GM18909 (cell line): Measurements from ENCODE around the gene RPS6KA2.

Experiments
- ATAC-seq: cut with Tn5 transposase; IDR thresholded peaks from one replicate; pipeline ENCODE4 v1.9.1; 2021; ENCODE audit warnings: mild to moderate bottlenecking; ENCODE audit not compliant: unreplicated experiment, poor library complexity

The RPS6KA2 gene

DNA sequence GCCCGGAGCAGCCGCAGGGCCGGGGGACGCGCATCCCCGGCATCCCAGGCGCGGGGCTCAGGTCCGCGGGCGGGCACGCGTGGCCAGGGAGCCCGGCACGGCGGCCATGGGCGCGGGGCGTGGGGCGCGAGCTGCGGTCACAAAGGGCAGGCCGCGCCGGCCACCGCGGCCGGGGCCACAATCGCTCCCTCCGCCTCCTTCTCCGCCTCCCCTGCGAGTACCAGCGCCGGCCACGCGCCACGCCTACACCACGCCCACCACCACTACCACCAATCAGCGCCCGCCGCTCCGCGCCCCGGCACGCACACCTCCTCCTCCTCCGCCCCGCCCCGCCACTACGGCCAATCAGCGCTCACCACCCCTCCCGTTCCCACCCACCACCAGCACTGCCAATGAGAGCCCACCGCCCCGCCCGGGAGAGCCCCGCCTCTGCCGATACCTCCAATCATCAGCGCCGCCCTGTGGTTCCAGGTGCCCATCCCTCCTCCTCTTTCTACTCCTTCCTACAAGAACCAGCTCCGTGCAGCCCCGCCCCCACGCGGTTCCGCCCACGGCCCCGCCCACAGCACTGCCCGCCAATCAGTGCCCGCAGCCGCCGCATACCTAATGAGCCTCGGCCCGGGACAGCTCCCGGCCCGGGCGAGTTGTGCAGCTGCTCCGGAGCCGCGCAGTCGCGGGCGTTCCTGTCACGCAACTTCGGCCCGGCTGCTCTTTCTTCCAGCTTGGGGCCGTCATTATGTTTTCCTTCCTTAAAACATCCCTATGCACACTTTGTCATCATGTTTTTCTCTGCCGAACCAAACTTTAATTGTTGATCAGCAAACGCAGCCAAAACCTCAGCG, at the start of gene RPS6KA2:
TSS of gene RPS6KA2 (minus strand) at position 219 of the 842 bp plus-strand sequence. CDS start 232 bp downstream, outside the sequence.
- peak; percentile 93 for ATAC-seq

DNA sequence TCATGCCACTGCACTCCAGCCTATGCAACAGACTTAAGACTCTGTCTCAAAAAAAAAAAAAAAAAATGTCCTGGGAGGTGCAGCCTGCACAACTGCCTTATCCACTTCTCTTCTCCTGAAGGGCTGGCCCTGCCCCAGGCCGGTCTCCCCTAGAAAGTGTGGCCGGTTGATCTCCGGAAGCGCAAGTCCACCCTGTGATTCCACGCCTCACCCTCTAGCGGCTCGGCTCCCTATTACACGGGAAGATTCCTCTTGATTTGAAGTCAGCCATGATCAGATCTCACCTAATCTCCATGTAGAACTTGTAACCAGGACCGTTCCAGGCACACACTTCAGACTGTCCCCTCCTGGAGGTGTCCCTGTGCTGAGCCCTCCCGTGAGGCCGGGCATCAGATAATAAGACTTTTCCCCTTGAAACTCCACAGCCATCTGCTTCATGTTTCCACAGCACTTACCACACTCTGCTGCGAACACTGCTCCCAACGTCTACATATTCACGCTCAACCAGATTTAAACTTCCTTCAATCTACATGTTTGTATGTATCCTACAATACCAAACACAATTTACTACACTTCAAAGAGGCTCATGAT, 49.3 kb upstream of the RPS6KA2 start:
- no peak for ATAC-seq

DNA sequence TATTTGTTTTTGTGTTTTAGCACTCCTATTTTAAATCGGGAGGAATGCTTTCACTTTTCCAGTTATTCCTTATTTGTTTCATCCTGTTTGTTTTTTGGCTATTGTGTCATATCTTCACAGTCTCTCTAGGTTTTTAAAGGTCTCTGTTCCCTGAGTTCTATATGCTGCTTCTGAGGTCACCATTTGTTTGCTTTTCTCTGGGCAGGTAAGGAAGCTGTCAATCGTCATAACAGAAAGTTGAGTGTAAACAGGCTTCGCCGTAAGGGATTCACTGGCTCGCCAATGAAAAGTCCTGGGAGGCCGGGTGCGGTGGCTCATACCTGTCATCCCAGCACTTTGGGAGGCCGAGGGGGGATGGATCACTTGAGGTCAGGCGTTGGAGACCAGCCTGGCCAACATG, 48.7 kb upstream of the RPS6KA2 start:
- no peak for ATAC-seq

DNA sequence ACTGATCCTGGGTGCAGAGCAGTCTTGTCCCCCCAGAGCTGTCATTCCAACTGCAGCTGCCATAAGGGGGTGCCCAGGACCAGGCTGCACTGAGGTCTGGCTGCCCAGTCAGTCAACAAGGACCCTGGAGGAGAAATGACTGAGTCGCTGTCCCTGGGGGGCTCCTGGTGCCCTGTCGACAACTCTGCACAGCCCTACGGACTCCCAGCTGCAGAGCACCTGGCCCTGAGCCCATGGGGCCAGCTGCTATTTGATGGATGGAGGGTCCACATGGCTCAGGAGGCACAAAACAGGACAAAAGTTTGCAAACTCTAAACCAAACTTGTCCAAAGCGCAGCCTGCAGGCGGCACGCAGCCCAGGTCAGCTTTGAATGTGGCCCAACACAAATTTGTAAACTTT, 46.3 kb upstream of the RPS6KA2 start:
- no peak for ATAC-seq

DNA sequence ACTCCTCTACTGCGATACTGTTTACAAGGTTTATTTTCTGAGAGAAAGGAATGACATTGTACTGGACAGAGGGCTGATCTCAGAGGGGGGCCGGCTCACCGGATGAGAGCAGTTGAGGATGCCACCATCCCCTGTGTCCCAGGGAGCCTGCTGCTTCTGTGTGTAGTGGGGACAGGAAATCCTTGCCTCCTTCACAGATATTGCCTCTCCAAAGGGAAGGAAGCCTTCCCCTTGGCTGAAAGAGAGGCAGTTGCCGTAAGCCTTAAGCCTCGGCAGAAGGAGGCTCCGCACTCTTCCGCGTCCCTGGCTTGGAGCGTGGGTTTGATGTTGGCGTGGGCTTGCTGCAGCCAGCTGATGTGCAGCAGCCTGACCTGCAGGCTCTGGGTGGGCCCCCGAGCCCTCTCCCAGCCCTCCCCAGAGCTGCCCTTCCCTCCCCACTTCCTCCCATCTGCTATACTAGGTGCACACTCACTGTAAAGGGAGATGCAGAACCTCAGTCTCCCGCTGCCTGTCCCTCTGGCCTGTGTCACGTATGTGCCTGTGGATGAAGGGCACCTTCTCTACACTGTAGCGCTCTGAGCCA, 45.7 kb upstream of the RPS6KA2 start:
- ATAC-seq = no peak

DNA sequence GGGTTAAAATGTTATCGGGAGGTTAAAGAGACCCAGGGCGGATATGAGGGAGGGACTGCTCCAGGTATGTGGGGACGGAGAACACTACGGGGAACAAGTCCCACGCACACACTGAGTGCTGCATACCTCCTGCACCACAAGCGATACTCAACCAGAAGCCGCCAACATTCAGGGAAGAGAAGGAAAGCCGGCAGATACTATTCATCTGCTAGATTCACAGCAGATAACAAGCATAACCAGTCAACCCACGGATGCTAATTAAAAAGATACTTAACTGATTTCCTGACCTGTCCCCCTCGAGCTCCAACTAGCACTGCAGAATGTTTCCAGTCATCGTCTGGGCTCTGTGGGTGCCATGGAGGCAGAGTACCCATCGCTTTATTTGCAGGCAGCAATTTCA, 45.1 kb upstream of the RPS6KA2 start:
- no peak for ATAC-seq

DNA sequence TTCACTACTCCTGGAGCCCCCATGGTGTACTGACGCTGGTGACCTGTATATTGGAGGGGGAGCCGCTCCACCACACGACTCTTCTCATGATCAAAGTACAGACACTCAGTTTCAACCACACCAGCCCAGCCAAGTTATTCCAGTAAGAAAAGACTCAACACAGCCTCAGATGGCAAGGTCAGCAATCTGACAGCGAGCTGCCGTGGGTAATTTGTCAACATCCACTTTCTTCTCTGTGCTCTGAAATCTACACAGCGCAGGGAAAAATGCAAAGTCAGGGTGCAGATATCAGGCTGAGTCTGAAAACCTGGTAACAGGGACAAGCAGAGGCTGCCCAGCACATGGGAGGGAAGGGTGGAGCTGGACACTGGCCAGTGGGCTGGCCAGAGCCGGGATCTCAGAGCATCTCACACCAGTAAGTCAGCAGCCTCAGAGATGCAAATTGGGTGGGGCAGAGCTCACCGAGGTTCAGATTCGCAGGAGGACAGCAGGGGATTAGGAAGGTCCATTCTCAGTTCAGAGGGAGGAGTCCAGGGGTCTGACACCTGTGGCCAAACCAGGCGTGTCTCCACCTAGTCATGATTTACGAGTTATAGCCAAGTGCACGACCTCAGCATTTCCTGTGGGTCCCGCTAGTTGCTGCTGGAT, 44.5 kb upstream of the RPS6KA2 start:
- no peak for ATAC-seq

DNA sequence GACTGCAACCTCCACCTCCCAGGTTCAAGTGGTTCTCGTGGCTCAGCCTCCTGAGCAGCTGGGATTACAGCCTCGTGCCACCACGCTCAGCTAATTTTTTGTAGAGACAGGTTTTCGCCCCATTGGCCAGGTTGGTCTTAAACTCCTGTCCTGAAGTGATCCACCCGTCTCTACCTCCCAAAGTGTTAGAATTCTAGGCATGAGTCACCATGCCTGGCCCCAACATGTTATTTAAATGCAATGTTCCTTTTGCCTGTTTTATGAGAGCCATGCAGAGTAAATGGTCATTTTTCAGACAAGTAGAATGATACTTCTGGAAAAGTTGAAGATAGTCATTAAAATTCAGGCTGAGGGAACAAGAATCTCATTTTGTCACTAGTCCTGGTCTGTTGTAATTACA, 43.8 kb upstream of the RPS6KA2 start:
- ATAC-seq = no peak

DNA sequence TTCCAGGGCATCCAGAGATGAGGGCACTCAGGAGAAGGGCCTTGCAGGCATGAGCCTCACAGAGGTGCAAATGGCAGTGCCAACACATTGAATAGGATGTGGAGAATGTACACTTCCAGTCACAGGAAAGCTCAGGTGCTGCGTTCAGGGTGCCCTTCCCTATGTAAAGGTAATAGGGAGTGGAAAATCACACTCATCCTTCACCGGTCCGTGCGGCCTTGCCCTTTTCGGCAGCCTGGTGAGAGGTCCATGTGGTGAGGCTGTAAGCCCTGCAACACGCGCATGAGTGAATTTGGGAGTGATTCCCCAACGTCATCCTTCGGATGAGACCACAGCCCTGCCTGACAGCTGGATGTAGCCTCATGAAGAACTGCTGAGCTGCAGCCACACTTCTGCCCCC, 43.0 kb upstream of the RPS6KA2 start:
- ATAC-seq = no peak

DNA sequence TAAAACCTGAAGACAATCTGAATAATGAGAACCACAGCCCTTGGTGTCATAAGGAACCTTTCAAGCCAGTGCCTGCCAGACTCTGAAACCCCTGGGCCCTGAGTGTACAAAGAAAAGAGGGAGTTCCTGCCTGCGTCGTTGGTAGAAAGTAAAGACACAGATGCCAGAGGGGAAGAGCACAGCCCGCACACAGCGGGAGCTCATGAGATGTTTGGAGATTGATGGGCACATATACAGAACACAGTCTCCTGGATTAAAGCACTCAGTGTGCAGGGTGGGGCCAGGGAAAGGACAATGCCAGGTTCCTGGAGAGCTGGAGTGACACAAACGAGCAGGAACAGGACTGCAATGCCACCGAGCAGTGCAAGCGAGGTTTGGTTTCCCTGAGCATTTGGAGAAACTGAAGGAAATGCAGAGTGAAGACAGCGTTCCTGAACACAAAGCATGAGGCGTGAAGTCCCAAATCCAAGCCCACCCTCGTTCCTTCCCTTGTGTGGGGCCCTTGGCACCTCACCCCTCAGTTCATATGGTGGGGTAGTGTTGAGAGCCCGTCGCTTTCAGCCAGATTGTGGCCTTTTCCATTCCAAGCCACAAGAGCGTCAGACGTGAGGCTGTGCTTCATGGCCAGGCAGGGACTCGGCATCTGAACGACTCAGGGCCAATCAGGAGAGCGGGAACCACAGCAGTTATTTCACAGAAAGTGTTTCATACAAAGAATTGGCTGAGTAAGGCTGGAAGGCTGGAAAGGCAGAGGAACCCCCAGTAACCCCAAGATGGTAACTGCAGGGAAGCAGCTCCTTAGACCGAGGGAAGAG, 41.0 kb upstream of the RPS6KA2 start:
- no peak for ATAC-seq

DNA sequence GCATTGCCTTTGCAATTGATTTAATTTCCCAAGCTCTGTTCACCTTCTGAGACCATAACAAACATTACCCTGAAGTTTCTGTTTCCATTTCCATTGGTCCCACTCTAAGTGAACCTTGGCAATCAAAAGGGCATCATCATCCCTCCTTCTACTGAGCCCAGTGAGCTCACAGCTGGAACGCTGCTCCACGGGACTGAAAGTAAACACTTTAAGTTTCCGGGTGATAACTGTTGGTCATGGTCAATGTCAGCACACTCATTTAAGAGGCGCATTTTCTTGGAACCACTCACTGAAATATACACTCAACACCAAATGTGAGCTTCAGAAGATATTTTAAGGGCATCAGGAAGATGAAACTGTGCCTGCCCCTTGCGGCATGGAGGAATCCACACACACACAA, 37.1 kb upstream of the RPS6KA2 start:
- ATAC-seq = no peak

DNA sequence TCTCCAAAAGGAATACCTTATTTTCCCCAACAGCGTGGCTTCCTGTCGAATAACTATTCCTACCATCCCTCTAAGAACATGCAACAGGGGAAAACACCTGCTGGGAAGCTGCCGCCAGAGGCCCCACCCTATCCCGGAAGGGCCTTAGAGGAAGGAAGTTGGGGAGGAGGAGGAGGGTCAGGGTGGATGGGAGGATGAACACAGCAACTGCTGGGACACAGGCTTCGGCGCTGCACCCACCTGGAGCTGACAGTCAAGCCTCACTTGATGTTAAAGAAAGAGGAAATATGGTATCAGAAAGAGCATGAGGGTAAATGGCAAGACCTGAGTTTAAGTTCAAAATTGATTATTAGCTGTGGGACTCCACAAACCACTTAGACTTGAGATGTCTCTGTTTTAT, 36.5 kb upstream of the RPS6KA2 start:
- no peak for ATAC-seq

DNA sequence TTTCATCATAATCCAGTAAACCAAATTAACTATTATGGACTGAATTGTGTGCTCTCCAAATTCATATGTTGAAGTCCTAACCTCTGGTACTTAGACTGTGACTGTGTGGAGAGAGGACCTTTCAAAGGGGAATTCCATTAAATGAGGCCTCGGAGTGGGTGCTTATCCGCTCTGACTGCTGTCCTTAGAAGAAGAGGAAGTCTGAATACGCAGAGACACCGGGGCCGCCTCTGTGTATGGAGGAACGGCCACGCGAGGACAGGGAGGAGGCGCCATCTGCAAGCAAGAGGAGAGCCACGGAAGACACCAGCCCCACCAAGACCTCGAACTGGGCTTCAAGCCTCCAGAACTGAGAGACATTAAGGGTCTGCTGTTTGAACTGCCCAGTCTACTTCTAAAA, 35.6 kb upstream of the RPS6KA2 start:
- no peak for ATAC-seq

DNA sequence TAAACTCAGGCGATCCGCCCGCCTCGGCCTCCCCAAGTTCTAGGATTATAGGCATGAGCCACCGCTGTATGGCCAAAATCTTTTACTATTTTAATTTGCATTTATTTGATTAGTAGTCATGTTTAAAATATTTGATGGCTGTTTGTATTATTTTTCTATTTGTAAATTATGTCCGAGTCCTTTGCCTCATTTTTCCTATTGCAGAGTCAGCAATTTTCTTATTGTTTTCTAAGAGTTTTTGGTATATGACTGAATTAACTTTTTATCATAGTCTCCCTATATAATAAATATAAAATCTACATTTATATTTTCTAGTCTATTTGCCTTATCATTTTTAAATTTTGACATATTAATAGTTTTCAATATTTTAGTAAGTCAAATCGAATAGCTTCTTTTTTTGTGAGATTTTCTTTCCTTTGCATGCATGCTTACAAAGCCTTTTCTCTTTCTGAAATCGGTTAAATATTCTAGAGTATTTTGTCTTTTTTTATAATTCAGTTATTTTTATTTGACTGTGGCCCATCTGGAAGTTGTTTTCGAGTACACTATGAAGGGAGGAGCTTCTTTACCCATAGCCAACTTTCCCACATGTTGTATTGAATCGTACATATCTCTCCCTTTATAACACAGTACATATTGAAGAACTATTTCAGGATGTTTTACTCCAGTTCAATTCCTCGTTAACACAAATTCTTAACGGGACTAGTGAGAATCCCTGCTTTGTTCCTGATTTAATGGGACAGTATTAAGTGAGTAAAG, 34.5 kb upstream of the RPS6KA2 start:
- no peak for ATAC-seq

DNA sequence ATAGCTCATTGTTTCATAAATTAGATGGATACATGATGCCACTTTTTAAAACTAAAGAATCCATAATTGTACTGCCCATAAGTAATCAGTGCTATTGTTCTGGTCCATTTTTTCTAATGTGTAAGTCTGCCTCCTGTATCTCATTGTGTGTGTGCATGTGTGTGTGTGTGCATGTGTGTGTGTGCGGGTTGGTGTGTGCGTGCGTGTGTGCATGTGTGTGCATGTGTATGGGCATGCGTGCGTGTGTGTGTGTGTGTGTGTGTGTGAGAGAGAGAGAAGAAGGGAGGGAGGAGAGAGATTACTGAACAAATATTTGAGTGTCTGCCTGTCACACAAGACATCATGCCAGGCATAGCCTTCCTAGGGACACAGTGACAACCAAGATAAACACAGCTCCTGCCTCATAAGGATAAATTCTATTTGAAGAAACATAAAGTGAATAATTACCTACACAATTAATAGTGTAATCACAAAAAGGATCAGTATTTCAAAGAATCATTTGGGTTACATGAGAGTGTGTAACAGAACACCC, 33.2 kb upstream of the RPS6KA2 start:
- ATAC-seq = no peak

DNA sequence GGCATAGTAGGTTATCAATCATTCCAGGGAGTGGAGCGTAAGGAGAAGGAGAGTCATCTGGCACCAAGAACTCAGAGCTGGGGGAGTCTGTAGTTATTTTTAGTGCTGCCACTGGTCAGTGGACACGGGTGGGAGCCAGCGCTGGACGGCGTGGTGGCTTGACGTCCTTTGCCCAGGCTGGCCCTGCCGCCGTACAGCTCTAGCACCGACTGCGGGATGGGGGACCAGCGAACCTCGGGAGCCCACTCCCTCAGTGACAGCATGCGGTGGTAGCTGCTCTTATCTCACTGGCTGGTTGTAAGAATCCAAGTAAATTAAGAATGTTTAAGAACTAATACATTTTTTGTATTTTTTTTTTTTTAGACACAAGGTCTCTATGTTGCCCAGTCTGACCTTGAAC, 32.5 kb upstream of the RPS6KA2 start:
- ATAC-seq = no peak

DNA sequence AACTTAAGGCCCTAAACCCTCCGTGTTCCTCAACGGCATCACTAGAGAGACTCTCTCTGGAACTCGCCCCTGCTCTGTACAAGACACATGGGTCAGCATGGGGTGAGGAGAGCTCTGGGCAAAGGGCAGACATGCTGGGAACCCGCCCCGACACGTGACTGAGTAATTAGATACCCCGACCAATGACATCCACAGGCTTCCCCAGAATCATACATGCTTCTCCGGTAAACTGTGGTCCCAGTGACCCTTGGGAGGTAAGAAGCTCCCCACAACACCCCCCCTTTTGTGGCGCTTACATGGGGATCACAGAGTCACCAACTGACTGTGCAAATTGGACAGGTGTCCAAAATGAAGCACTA, 31.7 kb upstream of the RPS6KA2 start:
- no peak for ATAC-seq

DNA sequence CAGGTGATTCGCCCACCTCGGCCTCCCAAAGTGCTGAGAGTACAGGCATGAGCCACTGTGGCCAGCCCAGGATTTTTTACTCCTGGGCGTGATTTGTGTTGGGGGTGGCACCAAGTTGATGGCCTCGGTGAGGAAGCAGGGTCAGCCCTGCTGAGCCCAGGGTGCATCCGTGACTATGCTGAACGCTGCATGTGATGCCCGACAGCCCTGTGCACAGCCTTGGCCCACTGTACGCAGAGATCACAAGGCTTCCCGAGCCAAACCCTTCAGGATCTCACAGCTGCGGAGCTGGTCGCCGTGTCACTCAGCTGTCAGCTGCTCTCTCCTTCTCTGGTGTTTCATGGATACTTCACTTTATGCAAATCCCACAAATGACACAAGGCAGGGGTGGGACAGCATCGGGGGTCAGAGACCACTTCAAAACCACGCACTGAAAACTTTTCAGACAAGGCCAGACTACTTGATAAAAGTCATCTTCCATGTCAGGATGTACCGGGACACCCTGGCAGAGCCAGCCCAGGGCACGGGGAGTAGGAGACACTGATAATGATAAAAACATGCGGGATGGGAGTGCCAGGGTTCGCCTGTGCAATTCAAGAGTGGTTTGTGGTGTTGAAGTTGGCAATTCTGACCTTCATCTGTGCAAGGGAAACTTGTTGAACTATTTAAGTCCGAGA, 31.2 kb upstream of the RPS6KA2 start:
- ATAC-seq = no peak

DNA sequence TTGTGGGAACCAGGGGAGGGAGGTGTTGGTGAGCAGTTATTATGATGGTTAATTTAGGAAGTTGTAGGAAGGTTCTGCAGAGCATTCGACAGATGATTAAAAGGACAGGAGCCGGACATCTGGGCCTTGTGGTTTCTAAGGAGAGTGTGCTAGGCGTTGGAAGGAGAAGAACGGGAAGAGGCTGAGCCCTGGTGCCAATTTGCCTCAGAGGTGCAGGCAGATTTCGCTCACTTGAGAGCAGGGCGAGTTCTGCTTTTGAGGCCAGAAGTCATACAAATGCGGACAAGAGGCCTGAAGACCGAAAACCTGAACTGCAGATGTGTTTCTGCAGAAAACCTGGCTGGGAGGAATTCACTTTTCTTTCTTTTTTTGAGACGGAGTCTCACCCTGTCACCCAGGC, 30.5 kb upstream of the RPS6KA2 start:
- no peak for ATAC-seq
